Measurements from ENCODE around the gene APBB2.

GRCh38 chr4:41077628-41078027 is 136.7 kb downstream of the APBB2 start:
- no peak for TF ChIP-seq GATA3 (IDR thresholded peaks at IDR 0.05; ENCODE audit: low read depth, low read length)
- TF ChIP-seq GATA2 (IDR thresholded peaks at IDR 0.05; ENCODE audit: low read depth, low read length), result no peak
